A673 (cell line): ENCODE results near the gene ZNF627. TPM values are rescaled to one million over a fixed set of nuclear protein-coding genes. Genes with fewer than 3 reads are reported as not detected.

ENCODE experiments used
- BruUV-seq: library from RNA; stranded (reverse); fragments of 400-500 nt; replicated peaks from 2 replicates; lab custom pipeline; 2021; lab: Mats Ljungman, UMichigan
- CTCF ChIA-PET: fragments of 300-600 bp; sonication (Branson Sonifier 250); formaldehyde crosslinking; loops from one replicate; lab custom pipeline; 2022; ENCODE audit warnings: antibody characterized with exemption; lab: Charles Lee
- POLR2A ChIA-PET: fragments of 300-600 bp; sonication (Branson Sonifier 250); formaldehyde crosslinking; loops from one replicate; lab custom pipeline; 2022; ENCODE audit warnings: antibody characterized with exemption; ENCODE audit not compliant: low non-redundant PET; lab: Charles Lee
- DNase-seq: peaks from one replicate; pipeline ENCODE4 v3.0.0-alpha.2; 2015; ENCODE audit warnings: low spot score
- H3K27ac ChIP-seq: fragments of 200-600 bp; sonication (generic); 2 replicates; pipeline ENCODE4 v1.5.1; 2016; ENCODE audit warnings: mixed run types, low read depth, mild to moderate bottlenecking, mixed read lengths, antibody characterized with exemption, low read length; ENCODE audit not compliant: poor library complexity, severe bottlenecking
- H3K27me3 ChIP-seq: fragments of 200-600 bp; sonication (generic); replicated peaks from 2 replicates; pipeline ENCODE4 v1.6.1; 2017; ENCODE audit warnings: mixed run types, low read depth, mild to moderate bottlenecking, mixed read lengths, antibody characterized with exemption, low read length; ENCODE audit not compliant: insufficient read depth, poor library complexity
- H3K36me3 ChIP-seq: fragments of 200-600 bp; sonication (generic); 2 replicates; pipeline ENCODE4 v1.6.1; 2016; ENCODE audit warnings: mixed run types, mild to moderate bottlenecking, mixed read lengths, antibody characterized with exemption, low read length; ENCODE audit not compliant: insufficient read depth, poor library complexity, severe bottlenecking
- H3K4me1 ChIP-seq: fragments of 200-600 bp; sonication (generic); 2 replicates; pipeline ENCODE4 v1.6.1; 2017; ENCODE audit warnings: mixed run types, mild to moderate bottlenecking, mixed read lengths, antibody characterized with exemption, low read length; ENCODE audit not compliant: insufficient read depth, poor library complexity, severe bottlenecking
- H3K4me3 ChIP-seq: fragments of 200-600 bp; sonication (generic); 2 replicates; pipeline ENCODE4 v1.5.1; 2016; ENCODE audit warnings: low read depth, mixed run types, mild to moderate bottlenecking, mixed read lengths, low read length; ENCODE audit not compliant: poor library complexity, severe bottlenecking
- H3K9me3 ChIP-seq: fragments of 200-600 bp; sonication (generic); 2 replicates; pipeline ENCODE4 v1.6.1; 2016; ENCODE audit warnings: mixed run types, low read depth, mild to moderate bottlenecking, mixed read lengths, antibody characterized with exemption, low read length; ENCODE audit not compliant: poor library complexity, severe bottlenecking
- CTCF ChIP-seq: fragments of 300-800, 200-600 bp; sonication (generic); conservative IDR thresholded peaks from 2 replicates; pipeline ENCODE4 v1.5.1; 2017; ENCODE audit warnings: low read depth, mild to moderate bottlenecking, antibody characterized with exemption, low read length, moderate library complexity, mixed read lengths
- EZH2 ChIP-seq: fragments of 200-600 bp; sonication (generic); IDR thresholded peaks from 2 replicates; pipeline ENCODE4 v1.6.1; 2017; ENCODE audit warnings: borderline replicate concordance, low read depth, mild to moderate bottlenecking, mixed read lengths, antibody characterized with exemption, low read length; ENCODE audit not compliant: poor library complexity, severe bottlenecking
- intact Hi-C: fragments of 100-400 bp; cut with micrococcal nuclease; formaldehyde crosslinking; loops from one replicate; pipeline ENCODE4 v1.10.0; 2022; ENCODE audit not compliant: unreplicated experiment
- total RNA-seq: library from RNA; stranded (reverse); gene quantifications from 2 replicates; pipeline ENCODE4 v1.2.3, GENCODE V29; 2021

The ZNF627 gene
- total RNA-seq, 1 experiment from 2014 or later: 13.9 TPM

DNA sequence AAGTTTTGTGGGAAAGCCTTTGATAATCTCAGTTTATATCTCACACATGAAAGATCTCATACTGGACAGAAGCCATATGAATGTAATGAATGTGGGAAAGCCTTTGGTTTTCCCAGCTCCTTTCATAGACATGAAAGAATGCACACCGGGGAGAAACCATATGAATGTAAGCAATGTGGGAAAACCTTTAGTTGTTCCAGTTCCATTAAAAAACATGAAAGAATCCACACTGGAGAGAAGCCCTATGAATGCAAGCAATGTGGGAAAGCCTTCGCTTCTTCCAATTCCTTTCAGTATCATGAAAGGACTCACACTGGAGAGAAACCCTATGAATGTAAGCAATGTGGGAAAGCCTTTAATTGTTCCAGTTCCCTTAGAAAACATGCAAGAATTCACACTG lies 54.8 kb downstream of the ZNF627 start:
- Histone ChIP-seq H3K4me1 (no peaks in the 10 kb centered on the region), H3K4me3 (no peak overlapping the region), H3K36me3 (peaks cover 42% of the 10 kb centered on the region), H3K27me3 (no peaks in the 10 kb centered on the region), H3K9me3 (peaks cover 45% of the 10 kb centered on the region), H3K27ac (no peak overlapping the region)
- TF ChIP-seq EZH2 (no peak), CTCF (no peak)
- ChIA-PET CTCF (no interaction called here), POLR2A (no interaction called here)
- no TSS peak for BruUV-seq
- intact Hi-C loops: no loop called here
- DNase-seq: no peak

GRCh38 chr19:11652492-11652891 lies 55.2 kb downstream of the ZNF627 start:
- intact Hi-C loops: no loop called here
- no peak for DNase-seq
- Histone ChIP-seq H3K4me3 (no peak overlapping the region), H3K27me3 (no peaks in the 10 kb centered on the region), H3K9me3 (peaks cover 45% of the 10 kb centered on the region), H3K36me3 (peaks cover 41% of the 10 kb centered on the region), H3K27ac (no peak overlapping the region), H3K4me1 (no peaks in the 10 kb centered on the region)
- no peak for TF ChIP-seq EZH2
- no peak for TF ChIP-seq CTCF
- BruUV-seq: no TSS peak
- POLR2A ChIA-PET: no interaction called here
- CTCF ChIA-PET: no interaction called here

DNA sequence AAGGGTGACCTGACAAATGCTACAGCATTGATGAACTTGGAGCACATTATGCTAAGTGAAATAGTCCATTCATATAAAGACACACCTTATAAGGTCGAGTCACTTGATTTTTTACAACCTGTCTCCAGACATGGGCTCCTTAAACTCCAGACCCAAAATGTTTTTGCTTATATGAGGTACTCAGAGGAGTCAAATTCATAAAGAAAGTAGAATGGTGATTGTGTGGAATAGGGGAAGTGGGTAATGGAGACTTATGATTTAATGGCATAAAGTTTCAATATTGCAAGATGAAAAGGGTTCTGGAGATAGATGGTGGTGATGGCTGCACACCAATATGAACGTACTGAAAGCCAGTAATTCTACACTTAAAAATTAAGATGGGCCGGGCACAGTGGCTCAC lies 59.3 kb downstream of the ZNF627 start:
- H3K4me1 ChIP-seq: no peaks in the 10 kb centered on the region
- H3K27me3 ChIP-seq: no peaks in the 10 kb centered on the region
- intact Hi-C loops: no loop called here
- no TSS peak for BruUV-seq
- H3K36me3 ChIP-seq: peaks cover 31% of the 10 kb centered on the region
- POLR2A ChIA-PET: no interaction called here
- H3K9me3 ChIP-seq: peaks cover 27% of the 10 kb centered on the region
- DNase-seq: no peak
- no peak overlapping the region for H3K27ac ChIP-seq
- CTCF ChIA-PET: no interaction called here
- no peak for TF ChIP-seq CTCF
- no peak for TF ChIP-seq EZH2
- H3K4me3 ChIP-seq: no peak overlapping the region
